Memory B cell (primary cell): ENCODE measurements around the gene PDCD7.
"Not testable (repeated sequence)": the region's sequence is repeated elsewhere in the genome, so short reads cannot be mapped to it uniquely, and the experiment has no call there.

Source experiments
- ATAC-seq: fragments of 150-1000 bp; cut with Tn5 transposase; 2 replicates; pipeline ENCODE4 v1.10.0; 2021; ENCODE audit warnings: low read depth, mild to moderate bottlenecking, moderate library complexity
- DNase-seq, 2 donors: peaks; one replicate each; pipeline ENCODE4 v3.0.0; 2022; ENCODE audit warnings: low spot score in 2 of 2
- H3K27ac Mint-ChIP-seq: one replicate; pipeline ENCODE4 v1.8.0; 2022; ENCODE audit warnings: mild to moderate bottlenecking, moderate library complexity, mixed read lengths
- H3K27me3 Mint-ChIP-seq: one replicate; pipeline ENCODE4 v1.8.0; 2022; ENCODE audit warnings: mixed read lengths
- H3K36me3 Mint-ChIP-seq: one replicate; pipeline ENCODE4 v1.8.0; 2022; ENCODE audit warnings: mild to moderate bottlenecking, mixed read lengths
- H3K4me1 Mint-ChIP-seq: one replicate; pipeline ENCODE4 v1.8.0; 2022; ENCODE audit warnings: mixed read lengths
- H3K4me3 Mint-ChIP-seq: one replicate; pipeline ENCODE4 v1.8.0; 2022; ENCODE audit warnings: mild to moderate bottlenecking, moderate library complexity, mixed read lengths
- H3K9me3 Mint-ChIP-seq: one replicate; pipeline ENCODE4 v1.8.0; 2022; ENCODE audit warnings: mixed read lengths

Gene PDCD7

GRCh38 chr15:65081758-65082157 lies 51.9 kb downstream of the PDCD7 start:
- peaks cover 33% of the 10 kb centered on the region for H3K27me3 Mint-ChIP-seq
- H3K9me3 Mint-ChIP-seq, result no peaks in the 10 kb centered on the region
- peaks cover 9% of the 10 kb centered on the region for H3K4me1 Mint-ChIP-seq
- ATAC-seq (no peak), DNase-seq (no peak)
- H3K36me3 Mint-ChIP-seq, result no peaks in the 10 kb centered on the region
- H3K4me3 Mint-ChIP-seq, result no peak overlapping the region
- no peak overlapping the region for H3K27ac Mint-ChIP-seq

GRCh38 chr15:65081270-65081669 lies 52.3 kb downstream of the PDCD7 start:
- H3K36me3 Mint-ChIP-seq, result no peaks in the 10 kb centered on the region
- H3K4me3 Mint-ChIP-seq, result no peak overlapping the region
- no peaks in the 10 kb centered on the region for H3K9me3 Mint-ChIP-seq
- no peak for DNase-seq
- H3K4me1 Mint-ChIP-seq, result peaks cover 9% of the 10 kb centered on the region
- no peak overlapping the region for H3K27ac Mint-ChIP-seq
- peaks cover 36% of the 10 kb centered on the region for H3K27me3 Mint-ChIP-seq
- ATAC-seq, result no peak

- H3K9me3 Mint-ChIP-seq, result no peaks in the 10 kb centered on the region
Observed at GRCh38 chr15:65079580-65079979, 54.0 kb downstream of the PDCD7 start.

DNA sequence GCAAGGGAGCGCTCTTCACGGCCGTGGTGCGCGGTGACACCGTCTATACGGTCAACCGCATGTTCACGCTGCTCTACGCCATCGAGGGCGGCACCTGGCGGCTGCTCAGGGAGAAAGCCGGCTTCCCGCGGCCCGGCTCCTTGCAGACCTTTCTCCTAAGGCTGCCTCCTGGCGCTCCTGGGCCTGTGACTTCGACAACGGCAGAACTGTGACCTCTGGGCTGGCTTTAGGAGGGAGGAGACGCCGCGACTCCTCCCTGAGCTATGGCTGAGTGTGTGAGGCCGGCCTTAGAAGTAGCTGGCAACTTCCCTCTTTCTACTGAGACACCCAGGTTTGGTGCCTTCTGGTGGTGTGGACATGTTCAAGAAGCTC lies 55.6 kb downstream of the PDCD7 start:
- Mint-ChIP-seq H3K9me3 (no peaks in the 10 kb centered on the region), H3K4me1 (peaks cover 9% of the 10 kb centered on the region), H3K36me3 (no peaks in the 10 kb centered on the region), H3K27ac (no peak overlapping the region), H3K4me3 (peak overlapping the region; percentile 45), H3K27me3 (peaks cover 25% of the 10 kb centered on the region)
- ATAC-seq (peak; percentile 82), DNase-seq (peak; percentile 7 to 37)

More at GRCh38 chr15:65079580-65079979, 54.0 kb downstream of the PDCD7 start:
- peaks cover 34% of the 10 kb centered on the region for H3K27me3 Mint-ChIP-seq
- H3K27ac Mint-ChIP-seq, result no peak overlapping the region
- DNase-seq, result no peak
- no peaks in the 10 kb centered on the region for H3K36me3 Mint-ChIP-seq
- no peak overlapping the region for H3K4me3 Mint-ChIP-seq
- peaks cover 9% of the 10 kb centered on the region for H3K4me1 Mint-ChIP-seq
- ATAC-seq, result no peak

- no peak overlapping the region for H3K4me3 Mint-ChIP-seq
- no peaks in the 10 kb centered on the region for H3K9me3 Mint-ChIP-seq
- ATAC-seq, result no peak
- H3K27ac Mint-ChIP-seq, result no peak overlapping the region
- no peak for DNase-seq
- H3K4me1 Mint-ChIP-seq, result peaks cover 6% of the 10 kb centered on the region
- H3K36me3 Mint-ChIP-seq, result no peaks in the 10 kb centered on the region
- peaks cover 20% of the 10 kb centered on the region for H3K27me3 Mint-ChIP-seq
Observed at GRCh38 chr15:65077291-65077980, 56.2 kb downstream of the PDCD7 start.

GRCh38 chr15:65076486-65077290 lies 56.9 kb downstream of the PDCD7 start, which contains the start of gene KBTBD13:
Gene KBTBD13, plus strand, starts transcription at chr15:65076746. Its CDS starts 70 bp downstream, at chr15:65076816.
- no peaks in the 10 kb centered on the region for H3K36me3 Mint-ChIP-seq
- no peak within 1 kb of the TSS for H3K27ac Mint-ChIP-seq
- H3K27me3 Mint-ChIP-seq, result peaks cover 17% of the 10 kb centered on the region
- ATAC-seq (no peak), DNase-seq (no peak)
- H3K4me1 Mint-ChIP-seq, result peaks cover 6% of the 10 kb centered on the region
- H3K4me3 Mint-ChIP-seq, result no peak within 1 kb of the TSS
- no peaks in the 10 kb centered on the region for H3K9me3 Mint-ChIP-seq

- H3K27ac Mint-ChIP-seq, ATAC-seq, H3K4me3 Mint-ChIP-seq, H3K4me1 Mint-ChIP-seq, H3K9me3 Mint-ChIP-seq, H3K36me3 Mint-ChIP-seq, DNase-seq: not testable (repeated sequence)
- H3K27me3 Mint-ChIP-seq, result peaks cover 16% of the 10 kb centered on the region
Observed at GRCh38 chr15:65075607-65076395, 57.8 kb downstream of the PDCD7 start.

DNA sequence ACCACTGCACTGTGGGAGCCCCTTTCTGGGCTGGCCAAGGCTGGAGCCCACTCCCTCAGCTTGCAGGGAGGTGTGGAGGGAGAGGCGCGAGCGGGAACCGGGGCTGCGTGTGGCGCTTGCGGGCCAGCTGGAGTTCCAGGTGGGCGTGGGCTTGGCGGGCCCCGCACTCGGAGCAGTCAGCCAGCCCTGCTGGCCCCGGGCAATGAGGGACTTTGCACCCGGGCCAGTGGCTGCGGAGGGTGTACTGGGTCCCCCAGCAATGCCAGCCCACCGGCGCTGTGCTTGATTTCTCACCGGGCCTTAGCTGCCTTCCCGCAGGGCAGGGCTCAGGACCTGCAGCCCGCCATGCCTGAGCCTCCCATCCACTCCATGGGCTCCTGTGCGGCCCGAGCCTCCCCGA lies 58.7 kb downstream of the PDCD7 start:
- not testable (repeated sequence) for H3K36me3 Mint-ChIP-seq, H3K4me1 Mint-ChIP-seq, H3K27ac Mint-ChIP-seq, H3K9me3 Mint-ChIP-seq, H3K4me3 Mint-ChIP-seq, ATAC-seq, DNase-seq
- peaks cover 16% of the 10 kb centered on the region for H3K27me3 Mint-ChIP-seq

DNA sequence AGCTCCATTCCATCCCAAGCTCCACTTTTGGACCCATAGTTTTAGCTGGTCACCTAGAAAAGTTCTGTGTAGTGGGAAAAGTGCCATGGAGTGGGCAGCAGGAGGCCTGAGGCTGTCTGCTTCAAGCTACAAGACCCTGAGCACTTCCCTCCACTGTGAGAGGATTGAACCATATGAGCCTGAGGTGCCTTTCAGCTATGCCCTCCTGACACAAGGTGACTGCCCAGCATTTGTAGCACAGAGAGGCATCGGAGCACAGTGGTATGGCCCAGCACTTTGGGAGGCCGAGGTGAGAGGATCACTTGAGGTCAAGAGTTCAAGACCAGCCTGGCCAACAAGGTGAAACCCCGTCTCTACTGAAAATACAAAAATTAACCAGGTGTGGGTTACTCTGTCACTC lies 61.0 kb downstream of the PDCD7 start:
- no peak overlapping the region for H3K27ac Mint-ChIP-seq
- ATAC-seq, result no peak

DNA sequence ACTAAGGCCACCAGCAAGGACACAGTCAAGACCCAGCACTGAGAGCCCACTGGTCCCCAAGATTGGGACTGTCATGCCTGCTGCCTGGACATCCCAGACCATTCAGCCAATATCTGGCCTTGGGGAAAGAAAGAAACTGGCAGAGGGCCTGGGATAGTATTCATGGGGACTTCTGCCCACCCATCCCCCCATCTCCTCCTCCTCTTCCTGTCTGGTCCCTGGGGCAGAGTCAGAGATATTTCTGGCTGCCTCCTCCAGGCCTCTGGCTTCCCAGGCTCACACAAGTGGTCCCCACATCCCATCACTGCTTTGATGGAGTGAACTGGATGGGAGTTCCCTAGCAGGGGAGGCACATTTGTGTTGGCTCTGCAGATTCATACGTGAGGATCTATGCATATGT lies 61.6 kb downstream of the PDCD7 start:
- DNase-seq, result no peak
- Mint-ChIP-seq H3K36me3 (no peaks in the 10 kb centered on the region), H3K27ac (no peak overlapping the region), H3K4me3 (no peak overlapping the region), H3K9me3 (no peaks in the 10 kb centered on the region), H3K4me1 (peaks cover 3% of the 10 kb centered on the region), H3K27me3 (peaks cover 12% of the 10 kb centered on the region)
- no peak for ATAC-seq

More for the DNA sequence above, 61.0 kb downstream of the PDCD7 start:
- H3K4me3 Mint-ChIP-seq, result no peak overlapping the region
- H3K36me3 Mint-ChIP-seq, result no peaks in the 10 kb centered on the region
- H3K4me1 Mint-ChIP-seq, result no peaks in the 10 kb centered on the region
- H3K27me3 Mint-ChIP-seq, result peaks cover 9% of the 10 kb centered on the region
- DNase-seq, result no peak
- no peaks in the 10 kb centered on the region for H3K9me3 Mint-ChIP-seq

DNA sequence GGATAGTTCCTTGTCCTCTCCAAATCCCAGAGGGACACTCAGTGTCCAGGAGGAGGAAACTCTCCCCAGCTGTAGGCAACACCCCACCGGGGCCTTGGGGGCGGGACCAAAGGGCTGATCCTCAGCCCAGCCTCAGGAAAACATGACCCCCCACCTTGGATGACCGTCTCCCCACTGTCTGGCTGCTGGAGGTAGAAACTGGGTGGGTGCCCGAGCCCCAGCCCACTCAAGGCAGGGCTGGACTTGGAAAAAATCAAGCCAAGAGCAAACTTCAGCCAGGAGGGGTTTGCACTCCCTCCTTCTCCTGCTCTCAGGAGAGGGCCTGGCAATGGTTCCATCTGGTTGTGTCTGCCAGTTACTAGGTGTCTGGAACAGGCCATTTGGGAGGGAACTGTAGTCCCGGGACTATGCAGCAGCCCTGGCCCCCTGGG lies 62.2 kb downstream of the PDCD7 start:
- Mint-ChIP-seq H3K9me3 (no peaks in the 10 kb centered on the region), H3K27me3 (peaks cover 10% of the 10 kb centered on the region), H3K36me3 (no peaks in the 10 kb centered on the region), H3K4me1 (peaks cover 3% of the 10 kb centered on the region), H3K27ac (no peak overlapping the region), H3K4me3 (no peak overlapping the region)
- ATAC-seq, result no peak
- DNase-seq, result no peak

GRCh38 chr15:65069779-65070546 lies 63.6 kb downstream of the PDCD7 start:
- ATAC-seq (no peak), DNase-seq (no peak)
- Mint-ChIP-seq H3K27ac (no peak overlapping the region), H3K9me3 (no peaks in the 10 kb centered on the region), H3K4me3 (no peak overlapping the region), H3K27me3 (peaks cover 10% of the 10 kb centered on the region), H3K4me1 (peaks cover 3% of the 10 kb centered on the region), H3K36me3 (peaks cover 2% of the 10 kb centered on the region)

- no peak overlapping the region for H3K4me3 Mint-ChIP-seq
- peaks cover 2% of the 10 kb centered on the region for H3K36me3 Mint-ChIP-seq
- peaks cover 3% of the 10 kb centered on the region for H3K4me1 Mint-ChIP-seq
- H3K27me3 Mint-ChIP-seq, result peaks cover 10% of the 10 kb centered on the region
- H3K27ac Mint-ChIP-seq, result no peak overlapping the region
- H3K9me3 Mint-ChIP-seq, result no peaks in the 10 kb centered on the region
- no peak for ATAC-seq
- no peak for DNase-seq
Observed at GRCh38 chr15:65069179-65069578, 64.4 kb downstream of the PDCD7 start.
